GM12878 (cell line): ENCODE measurements around the gene RASL11A.

Experiments
- BACH1 ChIP-seq: fragments of 450-650 bp; IDR thresholded peaks from 2 replicates; pipeline ENCODE4 v1.6.1; 2017; ENCODE audit warnings: mild to moderate bottlenecking, borderline replicate concordance
- CHD2 ChIP-seq: IDR thresholded peaks from 2 replicates; pipeline ENCODE4 v1.6.1; 2011; ENCODE audit warnings: low read depth, low read length, improper control_type of control experiment, borderline replicate concordance
- CTCF ChIP-seq, 3 experiments: IDR thresholded peaks in 2 of 3; conservative IDR thresholded peaks in 1 of 3; 2 replicates each; pipeline ENCODE4 v1.5.1; 2011; ENCODE audit warnings: low read depth in 3 of 3, low read length in 3 of 3, mild to moderate bottlenecking in 3 of 3, control low read depth in 2 of 3, moderate library complexity in 2 of 3, inconsistent platforms in 1 of 3, mixed read lengths in 1 of 3; ENCODE audit not compliant: control insufficient read depth in 2 of 3, insufficient read depth in 1 of 3; ENCODE audit errors: extremely low read depth in 1 of 3
- EZH2 ChIP-seq: IDR thresholded peaks from 2 replicates; pipeline ENCODE4 v1.6.1; 2012; ENCODE audit warnings: low read depth, mild to moderate bottlenecking, control low read depth, inconsistent platforms, low read length, borderline replicate concordance; ENCODE audit not compliant: control insufficient read depth
- MAX ChIP-seq: IDR thresholded peaks from 2 replicates; pipeline ENCODE4 v1.6.1; 2012; ENCODE audit warnings: low read depth, low read length, improper control_type of control experiment
- POLR2A ChIP-seq: IDR thresholded peaks from 2 replicates; pipeline ENCODE4 v1.6.1; 2011; ENCODE audit warnings: low read depth, mild to moderate bottlenecking, low read length
- POLR2AphosphoS5 ChIP-seq: IDR thresholded peaks from 2 replicates; pipeline ENCODE4 v1.6.1; 2011; ENCODE audit warnings: mild to moderate bottlenecking, low read length, inconsistent platforms
- RAD21 ChIP-seq: IDR thresholded peaks from 2 replicates; pipeline ENCODE4 v1.6.1; 2011; ENCODE audit warnings: mild to moderate bottlenecking, low read depth, low read length, moderate library complexity; ENCODE audit not compliant: insufficient read depth
- RBBP5 ChIP-seq: fragments of 200-600 bp; sonication (generic); conservative IDR thresholded peaks from 2 replicates; pipeline ENCODE4 v1.6.1; 2016
- REST ChIP-seq: IDR thresholded peaks from 2 replicates; pipeline ENCODE4 v1.6.1; 2012; ENCODE audit warnings: mild to moderate bottlenecking, low read depth, low read length
- YY1 ChIP-seq: IDR thresholded peaks from 2 replicates; pipeline ENCODE4 v1.6.1; 2011; ENCODE audit warnings: low read depth, mild to moderate bottlenecking, low read length
- ZSCAN29 ChIP-seq: fragments of 450-650 bp; IDR thresholded peaks from 2 replicates; pipeline ENCODE4 v1.6.1; 2017; ENCODE audit warnings: mild to moderate bottlenecking, moderate library complexity

GRCh38 chr13:27263438-27263837 lies 7.2 kb upstream of the RASL11A start:
- TF ChIP-seq BACH1, result no peak
- no peak for TF ChIP-seq CTCF (IDR thresholded peaks at IDR 0.05 in 2 of 3, conservative IDR thresholded peaks at IDR 0.05 in 1 of 3; ENCODE audit: control insufficient read depth in 2 of 3, extremely low read depth in 1 of 3, insufficient read depth in 1 of 3, low read depth in 3 of 3, low read length in 3 of 3)
- no peak for TF ChIP-seq POLR2AphosphoS5
- TF ChIP-seq POLR2A, result no peak
- no peak for TF ChIP-seq YY1
- TF ChIP-seq RBBP5, result no peak
- no peak for TF ChIP-seq ZSCAN29
- no peak for TF ChIP-seq EZH2
- no peak for TF ChIP-seq REST
- TF ChIP-seq CHD2, result no peak
- TF ChIP-seq MAX, result no peak
- TF ChIP-seq RAD21, result no peak
